ENCODE data around the gene HVCN1. TPM values are rescaled to one million over a fixed set of nuclear protein-coding genes. Genes with fewer than 3 reads are reported as not detected.

The HVCN1 gene
- total and polyA plus RNA-seq, 2 donors (not counting 1 experiment from before 2014, with no cell fraction given): 216 to 422 TPM

DNA sequence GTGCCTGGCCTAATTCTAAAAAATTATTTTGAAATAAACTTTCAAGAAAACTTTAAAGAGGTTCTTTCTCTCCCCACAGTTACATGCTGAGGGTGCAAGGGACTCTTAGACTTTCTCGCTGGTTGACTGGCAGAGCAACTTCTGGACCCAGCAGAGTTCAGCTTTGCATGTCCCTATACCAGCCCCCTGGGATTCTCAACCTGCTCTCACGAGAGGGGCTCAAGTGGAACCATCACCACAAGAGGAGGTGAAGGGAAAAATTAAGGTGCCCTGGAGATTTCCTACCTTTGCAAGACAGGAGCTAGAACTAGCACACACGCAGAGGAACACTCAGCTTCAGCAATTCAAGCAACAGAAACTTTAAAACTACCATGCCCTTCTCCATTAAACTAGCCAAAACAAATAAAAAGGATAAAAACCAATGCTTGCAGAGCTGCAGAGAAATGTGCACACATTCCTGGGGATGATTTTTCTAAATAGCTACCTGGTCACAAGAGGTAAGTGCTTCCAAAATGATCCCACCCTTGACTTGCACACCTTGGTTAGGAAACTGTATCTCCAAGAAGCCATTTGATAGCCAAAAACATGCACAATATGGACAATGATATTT is 2.5 kb downstream of the HVCN1 start:
- POLR2A ChIA-PET: interaction anchor here (0.6 to 3.5 kb wide), 9 partner anchors 9 to 237 kb away, joined by 3 to 28 read pairs (median 4); partner anchors contain the start of gene ARPC3
- Histone ChIP-seq H3K27me3 (replicated peaks in 1 of 4; ENCODE audit: control extremely low read depth in 1 of 4, control insufficient read depth in 3 of 4, insufficient read depth in 4 of 4, low read length in 3 of 4) (no peaks in the 10 kb centered on the region), H3K4me3 (ENCODE audit: control extremely low read depth in 1 of 5, extremely low read depth in 1 of 5, insufficient read depth in 1 of 5, low read depth in 2 of 5, low read length in 4 of 5) (peak overlapping the region; percentile 72 to 98 (median 92)), H3K9ac (ENCODE audit: low read length) (peak overlapping the region; percentile 84), H3K4me1 (ENCODE audit: control insufficient read depth in 2 of 2, insufficient read depth in 2 of 2, low read length in 2 of 2) (peaks cover 53 to 74% of the 10 kb centered on the region in 2 donors), H3K4me2 (replicated peaks; ENCODE audit: low read depth, low read length, poor library complexity, severe bottlenecking) (peak overlapping the region; percentile 83), H3K27ac (ENCODE audit: low read length in 2 of 2) (peak overlapping the region in 1 of 2 donors; percentile 68), H3K79me2 (ENCODE audit: control insufficient read depth, insufficient read depth, low read length) (peaks cover 88% of the 10 kb centered on the region), H2AFZ (ENCODE audit: insufficient read depth, low read depth, low read length, poor library complexity, severe bottlenecking) (no peak overlapping the region), H3K36me3 (replicated peaks in 1 of 2; ENCODE audit: control extremely low read depth in 1 of 2, control insufficient read depth in 1 of 2, extremely low read depth in 1 of 2, insufficient read depth in 2 of 2, low read length in 1 of 2) (peaks cover 2 to 67% of the 10 kb centered on the region in 2 experiments), H3K9me3 (ENCODE audit: control extremely low read depth in 1 of 3, control insufficient read depth in 2 of 3, insufficient read depth in 1 of 3, low read length in 2 of 3) (peaks cover 0 to 3% (median 0%) of the 10 kb centered on the region in 3 donors), H4K20me1 (ENCODE audit: control insufficient read depth, insufficient read depth, low read length, poor library complexity, severe bottlenecking) (peaks cover 66% of the 10 kb centered on the region)
- Mint-ChIP-seq H3K4me1 (peaks cover 74% of the 10 kb centered on the region), H3K27ac (peak overlapping the region; percentile 93), H3K27me3 (no peaks in the 10 kb centered on the region), H3K4me3 (peak overlapping the region; percentile 99), H3K9me3 (ENCODE audit: insufficient read depth) (no peaks in the 10 kb centered on the region)
- DNase-seq (no peak), ATAC-seq (ENCODE audit: low read depth) (peak; percentile 11)
- 0% methylated on average over 1 of the region's 3 CpGs for WGBS (ENCODE audit: insufficient coverage)
- CTCF ChIA-PET: interaction anchor here (0.6 to 3.1 kb wide), 13 partner anchors 8 to 255 kb away, joined by 3 to 19 read pairs (median 4); partner anchors contain the start of genes FAM216A and GPN3
- TF ChIP-seq, protein P1, sequence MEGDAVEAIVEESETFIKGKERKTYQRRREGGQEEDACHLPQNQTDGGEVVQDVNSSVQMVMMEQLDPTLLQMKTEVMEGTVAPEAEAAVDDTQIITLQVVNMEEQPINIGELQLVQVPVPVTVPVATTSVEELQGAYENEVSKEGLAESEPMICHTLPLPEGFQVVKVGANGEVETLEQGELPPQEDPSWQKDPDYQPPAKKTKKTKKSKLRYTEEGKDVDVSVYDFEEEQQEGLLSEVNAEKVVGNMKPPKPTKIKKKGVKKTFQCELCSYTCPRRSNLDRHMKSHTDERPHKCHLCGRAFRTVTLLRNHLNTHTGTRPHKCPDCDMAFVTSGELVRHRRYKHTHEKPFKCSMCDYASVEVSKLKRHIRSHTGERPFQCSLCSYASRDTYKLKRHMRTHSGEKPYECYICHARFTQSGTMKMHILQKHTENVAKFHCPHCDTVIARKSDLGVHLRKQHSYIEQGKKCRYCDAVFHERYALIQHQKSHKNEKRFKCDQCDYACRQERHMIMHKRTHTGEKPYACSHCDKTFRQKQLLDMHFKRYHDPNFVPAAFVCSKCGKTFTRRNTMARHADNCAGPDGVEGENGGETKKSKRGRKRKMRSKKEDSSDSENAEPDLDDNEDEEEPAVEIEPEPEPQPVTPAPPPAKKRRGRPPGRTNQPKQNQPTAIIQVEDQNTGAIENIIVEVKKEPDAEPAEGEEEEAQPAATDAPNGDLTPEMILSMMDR (IDR thresholded peaks at IDR 0.05): no peak
- TF ChIP-seq EZH2 (IDR thresholded peaks at IDR 0.05; ENCODE audit: borderline replicate concordance, insufficient read depth, low read depth, low read length, poor library complexity, severe bottlenecking): no peak
- intact Hi-C loops (cut with micrococcal nuclease): loop anchor here (5.0 kb wide), 3 partner anchors 39 to 124 kb away; partner anchors contain the start of gene PPP1CC
